ENCODE data around the gene SEL1L.

The SEL1L gene

DNA sequence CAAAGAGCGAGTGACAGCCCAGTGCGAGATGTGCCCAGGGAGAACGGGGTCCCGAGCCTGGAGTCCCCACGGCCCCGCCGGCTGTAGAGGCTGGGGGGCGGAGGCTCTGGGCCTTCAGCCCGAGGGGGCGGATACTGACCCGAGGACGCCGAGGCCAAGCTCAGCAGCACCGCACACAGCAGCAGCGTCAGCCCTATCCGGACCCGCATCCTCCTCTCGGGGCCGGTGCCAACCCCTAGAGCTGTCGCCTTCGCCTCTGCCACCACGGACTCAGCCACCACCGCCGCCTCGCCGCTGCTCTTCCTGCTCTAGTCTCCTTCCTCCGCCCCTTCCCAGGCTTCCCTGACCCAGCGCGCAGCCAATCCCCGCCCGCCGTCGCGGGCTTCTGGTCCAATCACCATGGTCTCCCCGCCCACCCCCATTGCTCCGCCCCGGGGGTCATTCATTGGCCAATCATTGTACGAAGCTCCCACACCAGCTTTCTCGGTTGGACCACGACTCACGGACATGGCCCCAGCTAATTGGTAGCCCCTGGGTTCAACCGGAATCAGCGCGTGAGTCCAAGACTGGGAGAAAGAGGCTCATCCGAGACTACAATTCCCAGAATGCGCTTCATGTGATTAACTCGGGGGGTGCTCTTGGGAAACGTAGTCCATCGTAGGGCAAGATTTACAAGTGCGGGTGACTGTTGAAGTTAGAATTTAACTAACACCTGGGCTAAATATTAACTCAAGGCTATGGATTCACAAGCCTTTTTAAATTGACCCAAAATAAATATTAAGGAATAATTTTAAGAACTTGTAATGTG lies at the start of gene SEL1L:
SEL1L (minus strand) TSS at position 318 of the 808 bp plus-strand sequence; CDS start at position 209, 109 bp downstream.
- Histone ChIP-seq H3K4me1 (ENCODE audit: control insufficient read depth in 1 of 2, insufficient read depth in 2 of 2, low read length in 2 of 2) (peaks cover 31 to 34% of the 10 kb centered on the region in 2 donors), H3K36me3 (ENCODE audit: control insufficient read depth in 1 of 2, insufficient read depth in 2 of 2, low read length in 2 of 2) (no peaks in the 10 kb centered on the region), H3K9me3 (ENCODE audit: control insufficient read depth in 1 of 2, low read length in 2 of 2) (no peaks in the 10 kb centered on the region), H3K4me3 (ENCODE audit: low read depth in 1 of 2, low read length in 2 of 2) (peak within 1 kb of the TSS; percentile 89 to 91), H3K9ac (ENCODE audit: low read depth in 1 of 2, low read length in 2 of 2) (peak within 1 kb of the TSS; percentile 76 to 89), H3K27ac (ENCODE audit: low read depth, low read length) (peak within 1 kb of the TSS; percentile 71), H3K27me3 (ENCODE audit: control insufficient read depth in 1 of 2, insufficient read depth in 2 of 2, low read length in 2 of 2) (no peaks in the 10 kb centered on the region)

DNA sequence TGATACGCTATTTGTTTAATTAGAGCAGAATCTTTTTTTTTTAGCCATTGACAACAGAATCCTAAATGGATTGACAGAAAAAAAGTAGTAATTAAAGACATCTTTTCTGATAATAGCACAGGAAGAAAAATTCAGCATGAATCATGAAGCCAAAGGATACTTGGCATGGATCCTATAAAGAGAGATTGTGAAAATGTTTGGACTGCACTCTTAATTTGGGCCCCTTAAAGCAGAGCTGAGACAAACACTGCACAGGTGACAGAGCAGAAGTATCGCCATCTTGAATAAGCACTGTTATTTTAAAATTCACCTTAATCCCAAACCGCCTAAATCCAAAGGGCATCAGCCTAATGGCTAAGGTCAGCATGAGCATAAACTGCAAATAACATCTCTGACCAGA lies 48.8 kb upstream of the SEL1L start:
- Histone ChIP-seq H3K4me3 (ENCODE audit: low read depth in 1 of 2, low read length in 2 of 2) (no peak overlapping the region), H3K9ac (ENCODE audit: low read depth in 1 of 2, low read length in 2 of 2) (no peak overlapping the region), H3K27ac (ENCODE audit: low read depth, low read length) (no peak overlapping the region)

DNA sequence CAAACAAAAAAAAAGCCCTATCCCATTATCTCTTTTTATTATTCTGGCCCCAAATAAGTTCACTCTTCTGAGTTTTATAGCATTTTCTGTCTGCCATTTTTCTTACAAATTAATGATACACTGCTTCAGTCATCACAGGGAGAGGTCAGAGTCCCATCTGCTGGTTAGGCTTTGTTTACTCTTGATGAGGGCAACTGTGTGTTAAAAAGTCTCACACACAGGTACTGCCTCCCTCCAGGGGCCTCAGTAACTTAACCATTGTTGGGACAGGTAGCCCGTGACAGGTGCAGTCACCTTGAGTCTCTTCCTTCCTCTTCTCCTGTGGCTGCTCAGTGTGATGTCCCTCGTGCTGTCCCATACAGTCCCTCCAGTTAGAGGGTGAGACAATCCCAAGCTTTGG lies 45.5 kb upstream of the SEL1L start:
- Histone ChIP-seq H3K9me3 (ENCODE audit: control insufficient read depth in 1 of 2, low read length in 2 of 2) (no peaks in the 10 kb centered on the region), H3K4me1 (ENCODE audit: control insufficient read depth in 1 of 2, insufficient read depth in 2 of 2, low read length in 2 of 2) (no peaks in the 10 kb centered on the region), H3K27ac (ENCODE audit: low read depth, low read length) (no peak overlapping the region), H3K27me3 (ENCODE audit: control insufficient read depth in 1 of 2, insufficient read depth in 2 of 2, low read length in 2 of 2) (no peaks in the 10 kb centered on the region), H3K9ac (ENCODE audit: low read depth in 1 of 2, low read length in 2 of 2) (no peak overlapping the region), H3K36me3 (ENCODE audit: control insufficient read depth in 1 of 2, insufficient read depth in 2 of 2, low read length in 2 of 2) (no peaks in the 10 kb centered on the region), H3K4me3 (ENCODE audit: low read depth in 1 of 2, low read length in 2 of 2) (no peak overlapping the region)

More for the DNA sequence above, 48.8 kb upstream of the SEL1L start:
- Histone ChIP-seq H3K27me3 (ENCODE audit: control insufficient read depth in 1 of 2, insufficient read depth in 2 of 2, low read length in 2 of 2) (no peaks in the 10 kb centered on the region), H3K36me3 (ENCODE audit: control insufficient read depth in 1 of 2, insufficient read depth in 2 of 2, low read length in 2 of 2) (no peaks in the 10 kb centered on the region), H3K9me3 (ENCODE audit: control insufficient read depth in 1 of 2, low read length in 2 of 2) (no peaks in the 10 kb centered on the region), H3K4me1 (ENCODE audit: control insufficient read depth in 1 of 2, insufficient read depth in 2 of 2, low read length in 2 of 2) (no peaks in the 10 kb centered on the region)

DNA sequence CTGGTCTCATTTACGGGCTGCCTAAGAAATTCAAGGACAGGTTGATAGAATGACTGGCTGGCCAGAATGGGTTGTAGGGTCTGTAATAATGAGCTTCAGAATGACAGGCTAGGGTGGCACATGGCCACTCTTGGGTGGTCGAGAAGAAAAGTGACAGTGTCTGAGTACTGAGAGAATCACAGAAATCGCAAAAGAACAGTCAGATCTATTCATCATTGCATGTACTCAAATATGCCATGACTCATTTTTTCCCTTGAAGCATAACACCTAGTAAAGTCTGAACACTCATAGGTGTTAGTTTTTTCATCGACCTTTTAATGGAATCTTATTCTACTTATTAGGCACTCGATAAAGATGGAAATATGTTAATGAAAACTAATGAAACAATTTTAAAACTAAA lies 37.8 kb upstream of the SEL1L start:
- H3K9ac ChIP-seq (ENCODE audit: low read depth in 1 of 2, low read length in 2 of 2) = no peak overlapping the region
- no peaks in the 10 kb centered on the region for H3K9me3 ChIP-seq (ENCODE audit: control insufficient read depth in 1 of 2, low read length in 2 of 2)
- no peaks in the 10 kb centered on the region for H3K4me1 ChIP-seq (ENCODE audit: control insufficient read depth in 1 of 2, insufficient read depth in 2 of 2, low read length in 2 of 2)
- H3K27ac ChIP-seq (ENCODE audit: low read depth, low read length) = no peak overlapping the region
- H3K36me3 ChIP-seq (ENCODE audit: control insufficient read depth in 1 of 2, insufficient read depth in 2 of 2, low read length in 2 of 2) = no peaks in the 10 kb centered on the region
- no peaks in the 10 kb centered on the region for H3K27me3 ChIP-seq (ENCODE audit: control insufficient read depth in 1 of 2, insufficient read depth in 2 of 2, low read length in 2 of 2)
- H3K4me3 ChIP-seq (ENCODE audit: low read depth in 1 of 2, low read length in 2 of 2) = no peak overlapping the region

DNA sequence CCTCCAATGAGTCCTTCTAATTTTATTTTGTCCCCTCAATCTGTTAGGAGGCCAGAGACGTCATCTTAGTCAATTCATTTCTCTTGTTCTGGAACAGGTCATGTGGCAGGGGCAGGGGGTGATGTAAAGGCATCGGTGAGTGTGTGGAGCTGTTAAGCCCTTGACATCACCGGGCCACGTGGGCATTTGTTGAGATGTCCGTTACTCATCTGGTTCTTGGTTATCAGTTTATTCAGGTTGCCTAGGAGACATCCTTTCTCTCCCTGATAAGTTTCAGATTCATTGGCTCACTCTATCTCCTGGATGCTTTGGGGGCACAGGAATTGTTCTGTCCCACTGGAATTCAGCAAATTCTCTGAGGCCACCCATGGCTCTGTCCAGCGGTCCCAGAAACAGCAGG lies 33.6 kb upstream of the SEL1L start:
- Histone ChIP-seq H3K4me3 (ENCODE audit: low read depth in 1 of 2, low read length in 2 of 2) (no peak overlapping the region), H3K27me3 (ENCODE audit: control insufficient read depth in 1 of 2, insufficient read depth in 2 of 2, low read length in 2 of 2) (no peaks in the 10 kb centered on the region), H3K27ac (ENCODE audit: low read depth, low read length) (no peak overlapping the region), H3K4me1 (ENCODE audit: control insufficient read depth in 1 of 2, insufficient read depth in 2 of 2, low read length in 2 of 2) (no peaks in the 10 kb centered on the region), H3K36me3 (ENCODE audit: control insufficient read depth in 1 of 2, insufficient read depth in 2 of 2, low read length in 2 of 2) (no peaks in the 10 kb centered on the region), H3K9ac (ENCODE audit: low read depth in 1 of 2, low read length in 2 of 2) (no peak overlapping the region), H3K9me3 (ENCODE audit: control insufficient read depth in 1 of 2, low read length in 2 of 2) (no peaks in the 10 kb centered on the region)

DNA sequence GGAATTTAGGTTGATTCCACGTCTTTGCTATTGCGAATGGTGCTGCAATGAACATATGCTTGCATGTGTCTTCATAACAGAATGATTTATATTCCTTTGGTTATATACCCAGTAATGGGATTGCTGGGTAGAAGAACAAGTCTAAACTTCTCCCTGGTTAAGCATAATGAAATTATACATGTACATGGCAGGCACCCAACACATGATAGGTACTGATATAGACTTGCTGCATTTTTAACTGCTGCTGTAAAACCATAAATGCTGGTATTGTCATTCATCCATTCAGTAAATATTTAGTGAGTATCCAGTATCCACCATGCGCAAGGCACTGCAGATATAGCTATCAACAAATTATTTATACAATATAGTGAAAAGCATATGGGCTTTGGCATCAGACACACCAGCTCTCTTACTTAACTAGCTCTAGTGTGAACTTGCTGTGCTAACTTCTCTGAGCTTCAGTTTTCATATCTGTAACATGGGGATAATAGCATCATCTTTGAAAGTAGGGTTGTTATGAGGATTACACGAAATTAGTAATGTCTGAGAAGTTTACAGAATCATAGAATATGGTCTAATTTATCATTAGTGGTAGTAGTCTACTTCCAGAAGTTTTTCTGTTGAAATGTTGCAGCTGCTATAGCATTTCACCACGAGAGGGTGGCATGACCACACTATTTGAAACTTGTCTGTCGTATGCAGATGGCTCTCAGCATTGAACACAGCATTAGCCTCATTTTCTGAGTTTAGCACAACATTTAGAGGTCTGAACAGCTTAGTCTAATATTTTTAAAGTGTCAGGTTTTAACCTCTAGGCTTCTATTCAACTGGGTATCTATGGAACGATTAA lies 32.0 kb upstream of the SEL1L start:
- H3K9ac ChIP-seq (ENCODE audit: low read depth in 1 of 2, low read length in 2 of 2) = no peak overlapping the region
- H3K27me3 ChIP-seq (ENCODE audit: control insufficient read depth in 1 of 2, insufficient read depth in 2 of 2, low read length in 2 of 2) = no peaks in the 10 kb centered on the region
- no peak overlapping the region for H3K4me3 ChIP-seq (ENCODE audit: low read depth in 1 of 2, low read length in 2 of 2)
- no peak overlapping the region for H3K27ac ChIP-seq (ENCODE audit: low read depth, low read length)
- no peaks in the 10 kb centered on the region for H3K36me3 ChIP-seq (ENCODE audit: control insufficient read depth in 1 of 2, insufficient read depth in 2 of 2, low read length in 2 of 2)
- no peaks in the 10 kb centered on the region for H3K9me3 ChIP-seq (ENCODE audit: control insufficient read depth in 1 of 2, low read length in 2 of 2)
- no peaks in the 10 kb centered on the region for H3K4me1 ChIP-seq (ENCODE audit: control insufficient read depth in 1 of 2, insufficient read depth in 2 of 2, low read length in 2 of 2)

DNA sequence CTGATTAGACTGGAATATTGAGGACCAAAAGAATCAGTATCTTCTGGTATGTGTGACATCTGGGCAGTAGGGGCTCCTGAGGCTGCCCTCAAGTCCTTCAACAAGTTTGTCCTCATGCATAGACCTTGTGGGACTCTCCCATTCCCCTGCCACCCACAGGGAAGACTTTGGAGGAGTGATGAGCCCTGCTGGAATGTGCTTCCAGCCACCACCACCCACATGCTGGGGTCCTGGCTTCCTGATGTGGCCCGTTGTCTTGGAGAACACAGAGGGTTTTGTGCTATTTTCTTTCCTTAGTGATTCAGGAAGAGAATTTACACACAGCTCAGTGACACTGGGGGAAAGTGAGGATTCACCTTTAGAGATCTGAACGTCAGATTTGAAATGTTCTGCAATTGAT lies 29.2 kb upstream of the SEL1L start:
- H3K4me3 ChIP-seq (ENCODE audit: low read depth in 1 of 2, low read length in 2 of 2) = no peak overlapping the region

DNA sequence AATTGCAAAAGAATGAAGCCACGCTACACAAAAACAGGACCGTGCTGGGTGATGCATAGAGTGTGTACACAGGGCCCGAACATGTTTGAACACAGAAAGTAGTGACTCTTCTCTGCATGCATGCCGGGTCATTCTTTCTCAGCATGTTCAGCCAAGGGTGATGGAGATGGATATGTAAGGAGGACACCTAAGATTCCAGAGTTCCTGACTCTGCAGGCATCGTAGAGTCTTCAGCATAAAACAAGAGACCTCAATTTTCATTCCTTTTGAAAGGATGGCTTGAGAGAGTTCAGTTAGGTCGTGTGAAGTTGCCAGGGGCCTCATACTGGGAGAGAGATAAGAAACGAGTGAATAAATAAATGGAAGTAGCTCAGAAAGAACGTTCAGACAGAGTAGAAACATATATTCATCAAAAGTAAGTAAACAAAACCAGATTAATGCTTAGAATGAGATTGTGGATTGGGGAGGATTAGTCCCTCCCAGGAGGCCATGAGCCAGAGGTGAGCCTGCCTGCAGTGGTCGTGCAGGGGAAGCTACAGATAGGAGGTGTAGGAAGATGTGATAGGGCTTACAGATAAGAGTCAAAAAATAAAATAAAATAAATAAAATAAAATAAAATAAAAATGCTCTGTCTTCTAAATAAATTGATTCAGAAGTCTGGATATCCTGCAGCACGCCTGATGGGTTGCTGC lies 27.6 kb upstream of the SEL1L start:
- Histone ChIP-seq H3K27ac (ENCODE audit: low read depth, low read length) (no peak overlapping the region), H3K36me3 (ENCODE audit: control insufficient read depth in 1 of 2, insufficient read depth in 2 of 2, low read length in 2 of 2) (no peaks in the 10 kb centered on the region), H3K4me1 (ENCODE audit: control insufficient read depth in 1 of 2, insufficient read depth in 2 of 2, low read length in 2 of 2) (no peaks in the 10 kb centered on the region), H3K4me3 (ENCODE audit: low read depth in 1 of 2, low read length in 2 of 2) (no peak overlapping the region), H3K9me3 (ENCODE audit: control insufficient read depth in 1 of 2, low read length in 2 of 2) (no peaks in the 10 kb centered on the region), H3K27me3 (ENCODE audit: control insufficient read depth in 1 of 2, insufficient read depth in 2 of 2, low read length in 2 of 2) (no peaks in the 10 kb centered on the region), H3K9ac (ENCODE audit: low read depth in 1 of 2, low read length in 2 of 2) (no peak overlapping the region)

More for the DNA sequence above, 29.2 kb upstream of the SEL1L start:
- H3K27me3 ChIP-seq (ENCODE audit: control insufficient read depth in 1 of 2, insufficient read depth in 2 of 2, low read length in 2 of 2) = no peaks in the 10 kb centered on the region
- no peak overlapping the region for H3K9ac ChIP-seq (ENCODE audit: low read depth in 1 of 2, low read length in 2 of 2)
- no peaks in the 10 kb centered on the region for H3K9me3 ChIP-seq (ENCODE audit: control insufficient read depth in 1 of 2, low read length in 2 of 2)
- no peak overlapping the region for H3K27ac ChIP-seq (ENCODE audit: low read depth, low read length)
- H3K4me1 ChIP-seq (ENCODE audit: control insufficient read depth in 1 of 2, insufficient read depth in 2 of 2, low read length in 2 of 2) = no peaks in the 10 kb centered on the region
- H3K36me3 ChIP-seq (ENCODE audit: control insufficient read depth in 1 of 2, insufficient read depth in 2 of 2, low read length in 2 of 2) = no peaks in the 10 kb centered on the region

DNA sequence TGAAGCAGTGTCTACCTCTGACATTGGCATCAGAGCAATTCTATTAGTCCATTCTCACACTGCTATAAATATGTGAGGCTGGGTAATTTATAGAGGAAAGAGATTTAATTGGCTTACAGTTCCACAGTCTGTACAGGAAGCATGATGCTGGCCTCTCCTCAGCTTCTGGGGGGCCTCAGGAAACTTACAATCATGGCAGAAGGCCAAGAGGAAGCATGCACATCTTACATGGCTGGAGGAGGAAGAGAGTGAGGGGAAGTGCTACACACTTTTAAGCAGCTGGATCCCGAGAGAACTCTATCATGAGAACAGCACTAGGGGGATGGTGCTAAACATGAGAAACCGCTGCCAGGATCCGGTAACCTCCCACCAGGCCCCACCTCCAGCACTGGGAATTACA lies 25.7 kb upstream of the SEL1L start:
- Histone ChIP-seq H3K27me3 (ENCODE audit: control insufficient read depth in 1 of 2, insufficient read depth in 2 of 2, low read length in 2 of 2) (no peaks in the 10 kb centered on the region), H3K4me3 (ENCODE audit: low read depth in 1 of 2, low read length in 2 of 2) (no peak overlapping the region), H3K9ac (ENCODE audit: low read depth in 1 of 2, low read length in 2 of 2) (no peak overlapping the region), H3K27ac (ENCODE audit: low read depth, low read length) (no peak overlapping the region), H3K4me1 (ENCODE audit: control insufficient read depth in 1 of 2, insufficient read depth in 2 of 2, low read length in 2 of 2) (no peaks in the 10 kb centered on the region), H3K9me3 (ENCODE audit: control insufficient read depth in 1 of 2, low read length in 2 of 2) (no peaks in the 10 kb centered on the region), H3K36me3 (ENCODE audit: control insufficient read depth in 1 of 2, insufficient read depth in 2 of 2, low read length in 2 of 2) (no peaks in the 10 kb centered on the region)

DNA sequence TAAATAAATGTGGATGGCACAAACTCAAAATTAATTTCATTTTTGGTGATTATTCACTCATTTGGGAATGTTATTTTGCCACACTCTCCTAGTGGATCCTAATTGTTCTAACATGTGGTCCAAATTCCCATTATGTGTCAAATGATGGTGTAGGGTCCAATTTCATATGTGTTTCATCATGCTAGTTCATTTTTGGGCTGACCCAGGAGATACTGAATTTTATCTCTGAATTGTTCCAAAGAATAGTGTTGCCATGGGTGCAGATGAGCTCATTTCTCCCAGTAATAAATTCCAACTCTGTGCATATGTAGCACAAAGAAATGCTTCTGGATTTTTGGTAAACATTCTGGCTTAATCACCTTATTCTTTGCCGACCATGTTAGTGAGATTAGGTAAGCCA lies 23.5 kb upstream of the SEL1L start:
- H3K9ac ChIP-seq (ENCODE audit: low read depth in 1 of 2, low read length in 2 of 2) = no peak overlapping the region
- no peaks in the 10 kb centered on the region for H3K36me3 ChIP-seq (ENCODE audit: control insufficient read depth in 1 of 2, insufficient read depth in 2 of 2, low read length in 2 of 2)
- no peaks in the 10 kb centered on the region for H3K9me3 ChIP-seq (ENCODE audit: control insufficient read depth in 1 of 2, low read length in 2 of 2)
- H3K4me1 ChIP-seq (ENCODE audit: control insufficient read depth in 1 of 2, insufficient read depth in 2 of 2, low read length in 2 of 2) = no peaks in the 10 kb centered on the region
- no peak overlapping the region for H3K27ac ChIP-seq (ENCODE audit: low read depth, low read length)
- H3K27me3 ChIP-seq (ENCODE audit: control insufficient read depth in 1 of 2, insufficient read depth in 2 of 2, low read length in 2 of 2) = no peaks in the 10 kb centered on the region
- no peak overlapping the region for H3K4me3 ChIP-seq (ENCODE audit: low read depth in 1 of 2, low read length in 2 of 2)
